ENCODE results near the gene ONECUT3. TPM values are rescaled to one million over a fixed set of nuclear protein-coding genes. Genes with fewer than 3 reads are reported as not detected.

The ONECUT3 gene
- polyA plus RNA-seq, 1 donor (not counting 4 experiments of a cell fraction or from before 2014, with no cell fraction given) = 0.01 TPM

DNA sequence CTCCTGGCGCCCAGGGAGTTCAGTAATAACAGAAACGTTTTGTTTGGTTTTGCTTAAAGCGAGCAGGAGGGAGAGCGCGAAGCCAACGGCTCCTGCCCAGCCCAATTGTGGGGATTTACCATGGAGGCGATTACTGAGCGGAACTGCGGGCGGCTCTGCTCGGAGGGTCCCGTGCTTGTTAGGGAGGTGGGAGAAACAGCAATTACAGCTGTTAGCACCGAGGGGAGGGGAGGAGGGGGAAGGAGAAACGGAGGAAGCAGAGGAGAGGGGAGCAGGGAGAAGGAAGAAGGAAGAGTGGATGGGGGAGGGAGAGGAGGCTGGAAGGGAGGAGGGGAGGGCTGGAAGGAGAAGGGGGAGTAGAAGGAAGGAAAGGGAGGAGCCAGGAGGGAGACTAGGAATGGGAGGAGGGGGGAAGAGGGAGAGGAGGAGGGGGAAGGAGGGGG is 7.7 kb upstream of the ONECUT3 start:
- DNase-seq (ENCODE audit: low read depth, low spot score) (no peak), FAIRE-seq (no peak)
- TF ChIP-seq, protein P1, sequence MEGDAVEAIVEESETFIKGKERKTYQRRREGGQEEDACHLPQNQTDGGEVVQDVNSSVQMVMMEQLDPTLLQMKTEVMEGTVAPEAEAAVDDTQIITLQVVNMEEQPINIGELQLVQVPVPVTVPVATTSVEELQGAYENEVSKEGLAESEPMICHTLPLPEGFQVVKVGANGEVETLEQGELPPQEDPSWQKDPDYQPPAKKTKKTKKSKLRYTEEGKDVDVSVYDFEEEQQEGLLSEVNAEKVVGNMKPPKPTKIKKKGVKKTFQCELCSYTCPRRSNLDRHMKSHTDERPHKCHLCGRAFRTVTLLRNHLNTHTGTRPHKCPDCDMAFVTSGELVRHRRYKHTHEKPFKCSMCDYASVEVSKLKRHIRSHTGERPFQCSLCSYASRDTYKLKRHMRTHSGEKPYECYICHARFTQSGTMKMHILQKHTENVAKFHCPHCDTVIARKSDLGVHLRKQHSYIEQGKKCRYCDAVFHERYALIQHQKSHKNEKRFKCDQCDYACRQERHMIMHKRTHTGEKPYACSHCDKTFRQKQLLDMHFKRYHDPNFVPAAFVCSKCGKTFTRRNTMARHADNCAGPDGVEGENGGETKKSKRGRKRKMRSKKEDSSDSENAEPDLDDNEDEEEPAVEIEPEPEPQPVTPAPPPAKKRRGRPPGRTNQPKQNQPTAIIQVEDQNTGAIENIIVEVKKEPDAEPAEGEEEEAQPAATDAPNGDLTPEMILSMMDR (optimal IDR thresholded peaks at IDR 0.05 in 1 of 3, IDR thresholded peaks at IDR 0.05 in 1 of 3, conservative IDR thresholded peaks at IDR 0.05 in 1 of 3; ENCODE audit: extremely low read depth in 1 of 3, insufficient read depth in 2 of 3, low read length in 3 of 3) = no peak
- TF ChIP-seq EZH2 (IDR thresholded peaks at IDR 0.05; ENCODE audit: low read length) = no peak
- peak overlapping the region; percentile 69 for H3K4me2 ChIP-seq (ENCODE audit: control insufficient read depth, extremely low read depth, insufficient read depth, low read depth, low read length)
- H3K4me1 ChIP-seq (ENCODE audit: control insufficient read depth, extremely low read depth, insufficient read depth, low read length) = peaks cover 36% of the 10 kb centered on the region
- H3K27me3 ChIP-seq (ENCODE audit: control insufficient read depth, extremely low read depth, insufficient read depth, low read length) = peaks cover 25% of the 10 kb centered on the region
- peak overlapping the region; percentile 49 for H2AFZ ChIP-seq (ENCODE audit: control insufficient read depth, low read length)
- dilution Hi-C loops (cut with MboI; ENCODE audit: extremely low pct_ligation_motif_present, low sequenced_read_pairs) = no loop called here
- H3K9me3 ChIP-seq (ENCODE audit: control insufficient read depth, low read depth, low read length) = no peaks in the 10 kb centered on the region
- H3K79me2 ChIP-seq (ENCODE audit: control insufficient read depth, insufficient read depth, low read length) = no peaks in the 10 kb centered on the region
- no peak overlapping the region for H3K27ac ChIP-seq (ENCODE audit: control insufficient read depth, insufficient read depth, low read length)
- H3K9ac ChIP-seq (ENCODE audit: control insufficient read depth, extremely low read depth, insufficient read depth, low read length) = peak overlapping the region; percentile 22
- H3K36me3 ChIP-seq (ENCODE audit: control insufficient read depth in 2 of 2, extremely low read depth in 1 of 2, insufficient read depth in 2 of 2, low read length in 2 of 2) = no peaks in the 10 kb centered on the region
- H3K4me3 ChIP-seq (ENCODE audit: control insufficient read depth in 2 of 3, extremely low read depth in 1 of 3, insufficient read depth in 2 of 3, low read depth in 1 of 3, low read length in 3 of 3) = peak overlapping the region; percentile 28 to 48 (median 42)
- no peaks in the 10 kb centered on the region for H4K20me1 ChIP-seq (ENCODE audit: control insufficient read depth, extremely low read depth, insufficient read depth, low read length)
- no peaks in the 10 kb centered on the region for H3K9me1 ChIP-seq (ENCODE audit: control insufficient read depth, extremely low read depth, insufficient read depth, low read length)

DNA sequence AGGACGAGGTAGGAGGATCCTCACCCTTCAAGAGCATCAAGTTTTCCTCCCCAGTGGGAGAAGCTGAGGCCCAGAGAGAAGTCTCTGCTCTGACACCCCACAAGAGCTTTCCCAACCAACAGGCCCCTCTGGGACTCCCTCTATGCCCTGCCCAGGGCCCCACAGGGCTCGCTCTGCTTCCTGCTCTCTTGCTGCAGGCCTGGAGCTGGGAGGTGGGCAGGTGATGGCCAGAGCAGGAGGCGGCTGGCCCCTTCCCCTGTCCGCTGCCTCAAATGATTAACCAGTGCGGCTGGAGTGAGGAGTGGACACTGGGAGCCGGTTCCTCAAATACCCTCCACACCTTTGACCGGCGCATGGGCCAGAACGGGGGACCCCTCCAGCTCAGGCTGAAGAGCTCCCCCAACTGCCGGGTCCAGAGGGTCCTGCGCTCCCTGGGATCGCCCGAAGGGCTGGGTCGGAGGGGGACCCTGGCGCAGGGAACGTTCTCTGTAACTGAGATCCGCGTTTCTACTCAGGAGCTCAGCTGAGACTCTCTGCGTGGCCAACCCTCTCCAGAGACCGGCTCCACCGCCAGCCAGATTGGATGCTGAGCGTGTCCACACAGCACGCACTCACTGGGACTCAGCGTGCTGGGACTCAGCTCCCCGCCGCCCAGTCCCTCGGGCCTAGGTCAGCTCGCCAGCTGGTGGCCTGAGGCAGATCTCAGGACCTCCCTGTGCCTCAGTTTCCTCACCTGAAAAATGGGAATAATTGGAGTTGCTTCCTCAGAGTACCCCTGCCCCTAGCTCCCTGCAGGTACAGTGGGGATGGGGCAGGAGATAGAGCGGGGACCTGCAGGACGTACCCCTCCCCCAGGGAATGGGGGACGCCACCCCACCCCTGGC is 6.7 kb upstream of the ONECUT3 start:
- no peaks in the 10 kb centered on the region for H3K9me3 ChIP-seq (ENCODE audit: control insufficient read depth, low read depth, low read length)
- H3K27me3 ChIP-seq (ENCODE audit: control insufficient read depth, extremely low read depth, insufficient read depth, low read length) = peaks cover 35% of the 10 kb centered on the region
- H3K36me3 ChIP-seq (ENCODE audit: control insufficient read depth in 2 of 2, extremely low read depth in 1 of 2, insufficient read depth in 2 of 2, low read length in 2 of 2) = no peaks in the 10 kb centered on the region
- H3K27ac ChIP-seq (ENCODE audit: control insufficient read depth, insufficient read depth, low read length) = peak overlapping the region; percentile 90
- peak overlapping the region; percentile 92 for H3K4me2 ChIP-seq (ENCODE audit: control insufficient read depth, extremely low read depth, insufficient read depth, low read depth, low read length)
- H3K9ac ChIP-seq (ENCODE audit: control insufficient read depth, extremely low read depth, insufficient read depth, low read length) = peak overlapping the region; percentile 70
- no peaks in the 10 kb centered on the region for H3K9me1 ChIP-seq (ENCODE audit: control insufficient read depth, extremely low read depth, insufficient read depth, low read length)
- peak overlapping the region; percentile 58 for H2AFZ ChIP-seq (ENCODE audit: control insufficient read depth, low read length)
- no peaks in the 10 kb centered on the region for H3K79me2 ChIP-seq (ENCODE audit: control insufficient read depth, insufficient read depth, low read length)
- H3K4me1 ChIP-seq (ENCODE audit: control insufficient read depth, extremely low read depth, insufficient read depth, low read length) = peaks cover 36% of the 10 kb centered on the region
- TF ChIP-seq, protein P1 (optimal IDR thresholded peaks at IDR 0.05 in 1 of 3, IDR thresholded peaks at IDR 0.05 in 1 of 3, conservative IDR thresholded peaks at IDR 0.05 in 1 of 3; ENCODE audit: extremely low read depth in 1 of 3, insufficient read depth in 2 of 3, low read length in 3 of 3) = no peak
- no peak for TF ChIP-seq EZH2 (IDR thresholded peaks at IDR 0.05; ENCODE audit: low read length)
- peak; percentile 52 for FAIRE-seq
- peak overlapping the region; percentile 8 to 52 (median 43) for H3K4me3 ChIP-seq (ENCODE audit: control insufficient read depth in 2 of 3, extremely low read depth in 1 of 3, insufficient read depth in 2 of 3, low read depth in 1 of 3, low read length in 3 of 3)
- dilution Hi-C loops (cut with MboI; ENCODE audit: extremely low pct_ligation_motif_present, low sequenced_read_pairs) = no loop called here
- DNase-seq (ENCODE audit: low read depth, low spot score) = peak; percentile 35
- no peaks in the 10 kb centered on the region for H4K20me1 ChIP-seq (ENCODE audit: control insufficient read depth, extremely low read depth, insufficient read depth, low read length)

Measured in keratinocyte (primary cell).